HG03520 (cell line): ENCODE results near the gene EXT2.

Experiments used
- ATAC-seq: cut with Tn5 transposase; IDR thresholded peaks from one replicate; pipeline ENCODE4 v1.9.1; 2021; ENCODE audit warnings: mild to moderate bottlenecking, moderate library complexity; ENCODE audit not compliant: unreplicated experiment

Gene EXT2

GRCh38 chr11:44263738-44264437, 168.4 kb downstream of the EXT2 start:
- ATAC-seq = no peak

DNA sequence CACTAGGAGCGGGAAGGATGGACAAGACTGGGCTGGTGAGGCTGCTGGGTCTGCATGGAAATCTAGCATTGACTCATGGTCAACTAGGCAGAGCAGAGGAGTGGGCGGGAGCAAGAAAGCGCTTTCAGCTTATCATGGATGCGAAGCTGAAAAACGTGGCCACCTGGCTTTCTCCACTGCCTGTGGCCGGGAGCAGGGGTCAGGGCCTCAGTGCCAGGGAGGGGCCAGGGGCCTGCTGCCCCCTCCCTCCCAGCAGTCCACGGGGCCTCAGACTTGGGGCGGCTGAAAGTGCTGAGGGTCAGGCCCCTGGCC, 168.9 kb downstream of the EXT2 start:
- no peak for ATAC-seq

- no peak for ATAC-seq
Measured at GRCh38 chr11:44264761-44265160, 169.3 kb downstream of the EXT2 start.

DNA sequence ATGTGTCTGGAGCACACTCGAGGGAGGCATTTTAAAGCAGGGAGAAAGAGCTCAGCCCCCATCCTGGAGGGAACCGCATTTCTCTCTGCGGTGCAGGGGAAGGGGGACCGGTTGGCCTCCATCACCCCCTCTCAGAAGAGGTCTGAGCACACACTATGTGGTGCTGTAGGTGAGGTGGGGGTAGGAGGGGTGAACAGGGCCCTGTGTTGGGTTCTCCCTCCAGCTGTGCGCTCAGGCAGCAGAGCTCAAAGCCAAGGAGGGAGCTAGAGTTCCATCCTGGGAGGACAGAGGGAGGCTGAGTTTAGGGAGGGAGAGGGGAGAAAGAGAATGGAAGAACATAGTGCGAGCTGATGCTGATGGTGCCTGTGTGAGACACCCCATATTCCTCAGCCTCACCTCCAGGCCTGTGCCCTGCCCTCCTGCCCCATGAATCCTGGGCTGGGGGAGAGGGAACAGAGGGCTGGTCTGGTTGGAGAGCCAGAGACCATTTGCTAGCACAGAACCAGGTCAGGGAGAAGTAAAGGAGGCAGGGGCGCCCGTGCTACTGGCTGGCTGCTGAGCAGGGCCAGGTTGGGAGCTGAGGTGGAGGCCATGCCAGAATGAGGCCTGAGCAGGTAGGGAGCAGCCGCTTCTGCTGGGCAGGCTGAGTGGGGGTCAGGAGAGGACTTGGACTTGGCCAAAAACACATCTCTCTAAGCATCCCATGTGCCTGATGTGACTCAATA, 170.7 kb downstream of the EXT2 start:
- ATAC-seq = no peak

- no peak for ATAC-seq
Measured at GRCh38 chr11:44267006-44267749, 171.7 kb downstream of the EXT2 start.

- ATAC-seq = no peak
Measured at GRCh38 chr11:44267750-44268613, 172.5 kb downstream of the EXT2 start.

- no peak for ATAC-seq
Measured at GRCh38 chr11:44268614-44269080, 173.2 kb downstream of the EXT2 start.

DNA sequence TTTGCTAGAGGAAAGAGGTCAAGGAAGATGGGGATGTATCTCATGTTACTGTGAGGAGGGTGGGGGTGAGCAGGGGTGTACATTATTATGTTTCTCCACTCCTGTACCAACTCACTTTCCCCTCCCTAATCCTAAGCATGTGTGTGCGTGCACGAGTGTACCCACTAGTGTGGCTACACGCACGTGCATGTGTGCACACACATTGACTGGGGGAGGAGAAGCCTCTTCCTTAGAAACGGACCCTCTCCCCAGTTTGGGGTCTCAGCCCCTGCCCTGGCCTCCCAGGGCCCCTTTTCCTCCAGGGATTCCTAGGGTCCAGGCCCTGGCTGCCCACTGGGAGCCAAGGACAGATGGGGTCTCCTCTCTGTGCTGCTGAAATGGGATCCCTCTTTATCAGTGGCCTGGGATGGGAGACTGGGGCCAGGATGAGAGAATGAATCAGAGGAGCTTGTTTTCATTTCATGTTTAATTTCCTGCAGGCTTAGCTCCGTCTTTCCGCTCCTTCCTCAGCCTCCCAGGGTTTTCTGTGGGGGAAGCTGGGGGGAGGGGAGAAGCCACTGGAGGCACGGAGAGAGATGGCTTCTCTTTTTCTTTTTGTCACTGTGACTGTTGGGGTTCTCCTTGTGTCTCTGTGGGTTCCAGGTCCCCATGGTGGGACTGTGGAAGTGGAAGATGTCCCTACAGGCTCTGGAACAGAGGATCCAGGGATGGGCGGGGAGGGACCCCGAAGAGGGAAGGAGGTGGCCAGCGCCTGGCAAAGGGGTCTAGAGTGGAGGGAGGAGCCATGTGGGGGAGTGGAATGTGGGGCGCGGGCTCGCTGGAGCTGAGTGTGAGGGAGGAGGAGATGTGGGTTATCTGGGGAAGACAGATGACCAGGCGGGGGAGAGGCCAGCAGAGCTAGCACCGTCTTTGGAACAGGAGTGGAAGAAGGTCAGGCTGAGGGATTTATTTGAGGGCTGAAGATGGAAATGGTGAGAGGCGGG, 174.2 kb downstream of the EXT2 start:
- ATAC-seq = no peak

DNA sequence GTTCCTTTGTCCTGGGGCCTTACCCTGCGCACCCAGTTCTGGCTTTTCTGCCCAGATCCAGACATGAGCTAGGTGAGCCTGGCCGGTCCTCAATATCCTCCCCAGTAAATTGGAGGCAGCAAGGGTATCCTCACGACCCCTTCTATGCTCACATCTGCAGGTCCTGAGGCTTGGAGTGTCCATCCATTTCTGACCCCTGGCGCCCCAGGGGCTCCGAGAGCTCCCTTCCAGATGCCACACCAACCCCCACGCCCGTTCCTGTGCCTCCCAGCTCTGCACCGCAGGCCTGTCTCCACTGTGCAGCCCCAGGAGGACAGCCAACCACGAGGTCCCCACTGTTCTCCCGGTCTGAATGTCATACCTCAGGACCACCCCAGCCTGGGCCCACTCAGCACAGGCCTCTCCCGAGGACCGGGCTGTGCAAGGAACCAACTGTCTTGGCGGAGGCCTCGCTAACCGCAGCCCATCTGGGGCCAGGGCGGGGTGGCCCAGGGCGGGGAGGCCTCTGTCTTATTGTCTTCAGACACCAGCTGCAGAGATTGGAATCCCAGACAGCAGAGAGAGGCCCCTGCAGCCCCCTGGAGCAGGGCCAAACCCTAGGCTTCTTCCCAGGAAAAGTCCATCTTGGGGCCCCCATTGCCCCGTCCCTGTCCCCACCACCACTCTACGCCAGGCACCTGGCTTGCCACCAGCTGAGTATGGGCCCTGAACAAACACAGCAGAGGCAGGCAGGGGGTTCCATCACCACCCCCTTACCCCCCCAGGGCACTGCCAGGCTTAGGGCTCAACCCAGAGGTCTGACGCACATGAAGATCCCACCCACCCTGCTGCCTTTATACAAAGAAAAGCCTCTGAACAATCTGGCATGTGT, 175.2 kb downstream of the EXT2 start:
- ATAC-seq = no peak

DNA sequence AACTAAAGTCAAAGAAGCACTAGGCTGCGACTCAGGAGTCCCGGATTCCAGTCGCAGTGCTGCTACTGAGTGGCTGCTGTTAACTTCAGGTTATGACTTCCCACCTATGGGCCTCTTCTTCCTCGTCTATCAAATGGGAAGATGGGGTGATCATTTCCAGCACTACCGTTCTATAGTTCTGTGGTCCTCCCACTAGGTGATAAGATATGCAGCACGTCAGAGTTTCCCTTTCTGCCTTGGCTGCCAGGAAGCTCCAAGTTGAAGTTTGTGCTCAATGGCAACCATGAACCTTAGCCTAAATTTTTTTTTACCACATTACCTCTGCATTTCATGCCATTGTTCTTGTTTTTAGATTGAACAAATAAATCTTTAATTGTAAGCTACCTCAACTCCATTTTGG, 175.8 kb downstream of the EXT2 start:
- no peak for ATAC-seq

GRCh38 chr11:44274404-44274803, 178.9 kb downstream of the EXT2 start:
- no peak for ATAC-seq

DNA sequence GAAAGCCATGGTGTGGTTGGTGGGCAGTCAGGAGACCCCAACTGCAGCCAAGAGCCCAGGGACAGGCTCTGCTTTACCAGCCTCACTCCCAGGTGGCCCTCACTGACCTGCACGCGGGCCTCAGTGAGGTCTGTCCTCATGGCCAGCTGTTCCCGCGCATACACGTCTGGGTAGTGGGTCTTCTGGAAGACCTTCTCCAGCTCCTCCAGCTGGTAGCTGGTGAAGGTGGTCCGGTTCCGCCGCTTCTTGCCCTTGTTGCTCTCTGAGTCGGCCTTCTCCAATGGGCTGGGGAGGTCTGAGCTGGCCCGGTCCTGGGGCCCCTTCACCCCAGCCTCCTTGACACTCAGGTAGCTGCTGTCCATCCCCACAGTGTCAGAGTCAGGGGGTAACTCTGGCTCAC, 179.8 kb downstream of the EXT2 start:
- ATAC-seq = no peak

- ATAC-seq = no peak
Measured at GRCh38 chr11:44275961-44276550, 180.6 kb downstream of the EXT2 start.

DNA sequence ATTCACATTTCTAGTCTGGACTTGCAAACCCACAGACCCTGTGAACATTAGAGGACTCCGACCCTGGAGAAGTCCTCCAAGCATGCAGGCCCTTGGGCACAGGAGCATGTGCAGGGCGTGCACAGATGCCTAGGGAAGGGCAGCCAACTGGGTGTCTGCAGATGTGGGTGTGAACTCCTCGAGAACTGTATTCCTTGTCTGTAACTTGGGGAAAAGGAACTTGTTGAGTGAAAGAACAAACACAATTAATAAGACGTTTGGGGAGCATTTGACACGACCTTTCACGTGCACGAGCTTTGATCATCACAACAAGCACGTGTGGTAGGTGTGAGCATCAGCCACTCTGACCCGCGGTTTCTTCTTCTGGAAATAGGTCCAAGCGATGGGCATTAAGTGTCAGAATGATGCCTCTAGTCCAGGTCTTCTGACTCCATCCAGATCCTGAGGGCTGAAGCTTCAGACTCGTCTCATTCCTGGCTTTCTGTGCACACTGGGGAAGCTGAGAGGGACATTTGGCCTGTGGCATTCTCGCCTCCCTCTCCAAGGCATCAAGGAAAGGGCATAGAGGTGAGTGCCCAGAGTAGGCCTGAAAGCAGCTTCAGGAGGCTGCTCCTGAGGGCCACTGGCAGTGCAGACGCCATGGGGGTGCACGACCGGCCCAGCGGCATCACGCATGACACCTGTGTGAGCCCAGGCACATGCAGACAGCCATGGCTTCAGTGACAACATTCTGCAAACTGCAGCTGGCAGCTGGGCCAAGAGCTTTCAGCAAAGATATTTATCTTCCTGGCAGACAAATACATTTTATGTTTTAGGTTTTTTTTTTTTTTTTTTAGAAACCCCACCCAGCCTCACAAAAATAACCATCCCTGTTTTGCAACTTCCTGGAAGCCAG, 182.0 kb downstream of the EXT2 start:
- ATAC-seq = no peak

DNA sequence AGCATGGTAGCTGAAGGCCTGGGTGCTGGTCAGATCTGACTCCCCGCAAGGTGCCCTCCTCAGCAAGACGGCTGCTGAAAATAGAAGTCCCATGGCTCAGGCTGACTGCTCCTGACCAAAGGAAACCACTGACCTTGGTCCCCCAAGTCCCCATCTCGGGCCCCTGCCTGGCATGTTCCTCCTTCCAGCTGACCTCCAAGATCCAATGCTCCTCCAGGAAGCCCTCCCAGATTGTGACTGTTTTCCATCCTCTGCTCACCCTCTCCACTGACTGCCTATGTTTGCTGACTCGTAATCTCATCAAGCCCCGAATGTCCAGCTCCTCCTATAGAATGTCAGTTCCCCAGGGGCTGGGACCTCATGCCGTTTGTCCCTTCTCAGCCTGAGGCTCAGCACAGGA, 184.0 kb downstream of the EXT2 start:
- no peak for ATAC-seq

DNA sequence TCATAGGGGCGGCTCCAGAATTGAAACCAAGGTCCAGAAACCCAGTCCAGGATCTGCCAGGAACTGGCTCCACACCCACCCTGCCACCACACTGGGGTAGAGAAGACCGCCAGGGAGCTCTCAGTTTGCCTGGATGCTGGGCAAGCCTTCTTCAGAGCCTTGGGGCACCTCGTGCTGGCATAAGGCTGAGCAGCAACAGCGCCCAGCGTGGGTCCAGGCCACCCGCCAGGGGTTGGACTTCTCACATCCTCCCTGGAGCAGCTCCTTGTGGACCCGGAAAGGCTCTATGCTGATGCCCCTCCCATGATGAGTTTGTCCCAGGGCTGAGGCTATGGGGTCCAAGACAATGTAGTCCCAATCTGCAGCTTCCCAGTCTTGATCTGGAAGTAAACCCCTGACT, 184.8 kb downstream of the EXT2 start:
- ATAC-seq = no peak

- ATAC-seq = no peak
Measured at GRCh38 chr11:44281151-44281550, 185.7 kb downstream of the EXT2 start.

DNA sequence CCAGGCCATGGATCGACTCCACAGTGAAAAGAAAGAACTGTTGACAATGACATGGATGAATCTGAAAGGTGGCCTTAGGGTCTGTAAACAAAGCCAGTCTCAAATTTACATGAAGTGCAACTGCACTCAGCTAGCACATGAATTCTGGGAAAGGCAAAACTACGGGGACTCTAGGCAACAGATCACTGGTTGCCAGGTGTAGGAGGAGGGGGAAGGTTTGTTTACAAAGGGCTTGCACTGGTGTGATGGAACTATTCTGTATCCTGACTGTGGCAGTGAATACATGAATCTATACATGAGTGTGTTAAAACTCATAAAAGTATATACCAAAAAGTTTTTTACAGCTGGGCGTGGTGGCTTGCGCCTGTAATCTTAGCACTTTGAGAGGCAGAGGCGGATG, 187.1 kb downstream of the EXT2 start:
- no peak for ATAC-seq
